OCI-LY3 (cell line): ENCODE results near the gene AASS.

ENCODE experiments used
- CTCF ChIP-seq: fragments of 200-600, 300-600 bp; sonication (generic); IDR thresholded peaks from 2 replicates; pipeline ENCODE4 v1.5.1; 2014; ENCODE audit warnings: antibody characterized with exemption, low read length, low read depth
- EZH2phosphoT487 ChIP-seq: fragments of 200-600 bp; shearing (Covaris generic); IDR thresholded peaks from 2 replicates; pipeline ENCODE4 v1.6.1; 2018; ENCODE audit warnings: antibody characterized with exemption, mixed run types, low read depth

GRCh38 chr7:122054393-122054792 is 89.7 kb downstream of the AASS start:
- TF ChIP-seq CTCF, result no peak
- TF ChIP-seq EZH2phosphoT487, result no peak
